Keratinocyte (primary cell): ENCODE measurements around the gene TMEM88.

Source experiments
- EZH2 ChIP-seq: IDR thresholded peaks from one replicate; pipeline ENCODE4 v1.6.1; 2012; ENCODE audit warnings: inconsistent platforms, mild to moderate bottlenecking, low read length, moderate library complexity
- TF ChIP-seq, protein P1 (sequence below), 3 experiments: IDR thresholded peaks in 1 of 3; conservative IDR thresholded peaks in 1 of 3; optimal IDR thresholded peaks in 1 of 3; 2 replicates in 2 of 3; 3 replicates in 1 of 3; pipeline versions ENCODE3 to v1.5.1; 2011; ENCODE audit warnings: low read length in 3 of 3, mild to moderate bottlenecking in 3 of 3, moderate library complexity in 2 of 3, control low read depth in 1 of 3, inconsistent platforms in 1 of 3; ENCODE audit not compliant: insufficient read depth in 2 of 3; ENCODE audit errors: extremely low read depth in 1 of 3

DNA sequence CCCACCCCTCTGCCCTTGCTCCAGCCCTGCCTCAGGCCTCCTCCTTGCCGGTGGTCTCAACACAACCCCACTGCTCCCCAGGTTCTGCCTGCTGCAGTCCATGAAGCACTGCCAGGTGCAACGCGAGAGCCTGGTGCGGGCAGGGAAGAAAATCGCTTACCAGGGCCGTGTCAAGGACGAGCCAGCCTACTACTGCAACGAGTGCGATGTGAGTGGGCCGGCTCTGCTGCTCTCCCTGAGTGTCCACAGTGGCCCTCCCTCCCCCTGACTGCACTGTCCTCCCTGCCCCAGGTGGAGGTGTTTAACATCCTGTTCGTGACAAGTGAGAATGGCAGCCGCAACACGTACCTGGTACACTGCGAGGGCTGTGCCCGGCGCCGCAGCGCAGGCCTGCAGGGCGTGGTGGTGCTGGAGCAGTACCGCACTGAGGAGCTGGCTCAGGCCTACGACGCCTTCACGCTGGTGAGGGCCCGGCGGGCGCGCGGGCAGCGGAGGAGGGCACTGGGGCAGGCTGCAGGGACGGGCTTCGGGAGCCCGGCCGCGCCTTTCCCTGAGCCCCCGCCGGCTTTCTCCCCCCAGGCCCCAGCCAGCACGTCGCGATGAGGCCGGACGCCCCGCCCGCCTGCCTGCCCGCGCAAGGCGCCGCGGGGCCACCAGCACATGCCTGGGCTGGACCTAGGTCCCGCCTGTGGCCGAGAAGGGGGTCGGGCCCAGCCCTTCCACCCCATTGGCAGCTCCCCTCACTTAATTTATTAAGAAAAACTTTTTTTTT, 1.8 kb upstream of the TMEM88 start:
- TF ChIP-seq, protein P1, sequence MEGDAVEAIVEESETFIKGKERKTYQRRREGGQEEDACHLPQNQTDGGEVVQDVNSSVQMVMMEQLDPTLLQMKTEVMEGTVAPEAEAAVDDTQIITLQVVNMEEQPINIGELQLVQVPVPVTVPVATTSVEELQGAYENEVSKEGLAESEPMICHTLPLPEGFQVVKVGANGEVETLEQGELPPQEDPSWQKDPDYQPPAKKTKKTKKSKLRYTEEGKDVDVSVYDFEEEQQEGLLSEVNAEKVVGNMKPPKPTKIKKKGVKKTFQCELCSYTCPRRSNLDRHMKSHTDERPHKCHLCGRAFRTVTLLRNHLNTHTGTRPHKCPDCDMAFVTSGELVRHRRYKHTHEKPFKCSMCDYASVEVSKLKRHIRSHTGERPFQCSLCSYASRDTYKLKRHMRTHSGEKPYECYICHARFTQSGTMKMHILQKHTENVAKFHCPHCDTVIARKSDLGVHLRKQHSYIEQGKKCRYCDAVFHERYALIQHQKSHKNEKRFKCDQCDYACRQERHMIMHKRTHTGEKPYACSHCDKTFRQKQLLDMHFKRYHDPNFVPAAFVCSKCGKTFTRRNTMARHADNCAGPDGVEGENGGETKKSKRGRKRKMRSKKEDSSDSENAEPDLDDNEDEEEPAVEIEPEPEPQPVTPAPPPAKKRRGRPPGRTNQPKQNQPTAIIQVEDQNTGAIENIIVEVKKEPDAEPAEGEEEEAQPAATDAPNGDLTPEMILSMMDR (optimal IDR thresholded peaks at IDR 0.05 in 1 of 3, IDR thresholded peaks at IDR 0.05 in 1 of 3, conservative IDR thresholded peaks at IDR 0.05 in 1 of 3; ENCODE audit: extremely low read depth in 1 of 3, insufficient read depth in 2 of 3, low read length in 3 of 3) = peak in 1 of 3 experiments; percentile 10
- no peak for TF ChIP-seq EZH2
